Mesendoderm (in vitro differentiated cells): ENCODE data around the gene NPAS3.

ENCODE experiments used
- DNase-seq: peaks from one replicate; pipeline ENCODE4 v3.0.0; 2013
- H2AK5ac ChIP-seq: 2 replicates; pipeline ENCODE4 v1.6.1; 2013; ENCODE audit warnings: low read length, inconsistent platforms
- H2BK120ac ChIP-seq: 2 replicates; pipeline ENCODE4 v1.6.1; 2013; ENCODE audit warnings: low read depth, mild to moderate bottlenecking, low read length, moderate library complexity, mixed read lengths
- H2BK15ac ChIP-seq: replicated peaks from 2 replicates; pipeline ENCODE4 v1.6.1; 2013; ENCODE audit warnings: low read depth, mild to moderate bottlenecking, moderate library complexity
- H2BK5ac ChIP-seq: 2 replicates; pipeline ENCODE4 v1.6.1; 2013; ENCODE audit warnings: low read length, inconsistent platforms
- H3K18ac ChIP-seq: 2 replicates; pipeline ENCODE4 v1.6.1; 2013; ENCODE audit warnings: mild to moderate bottlenecking, low read length, mixed read lengths
- H3K23ac ChIP-seq: one replicate; pipeline ENCODE4 v1.6.1; 2013; ENCODE audit warnings: low read length
- H3K27ac ChIP-seq: 2 replicates; pipeline ENCODE4 v1.5.1; 2013; ENCODE audit warnings: low read depth, mild to moderate bottlenecking, inconsistent platforms, low read length, moderate library complexity
- H3K27me3 ChIP-seq: 2 replicates; pipeline ENCODE4 v1.6.1; 2013; ENCODE audit warnings: low read length, control low read depth, mild to moderate bottlenecking, inconsistent platforms; ENCODE audit not compliant: insufficient read depth, poor library complexity
- H3K36me3 ChIP-seq: 2 replicates; pipeline ENCODE4 v1.6.1; 2013; ENCODE audit warnings: low read length, inconsistent platforms; ENCODE audit not compliant: control insufficient read depth, insufficient read depth
- H3K4ac ChIP-seq: one replicate; pipeline ENCODE4 v1.6.1; 2013; ENCODE audit warnings: low read depth, mild to moderate bottlenecking, low read length, moderate library complexity
- H3K4me1 ChIP-seq: 2 replicates; pipeline ENCODE4 v1.6.1; 2013; ENCODE audit warnings: low read depth, low read length, inconsistent platforms; ENCODE audit not compliant: control insufficient read depth
- H3K4me2 ChIP-seq: 2 replicates; pipeline ENCODE4 v1.6.1; 2013; ENCODE audit warnings: low read length
- H3K4me3 ChIP-seq: 2 replicates; pipeline ENCODE4 v1.5.1; 2013; ENCODE audit warnings: mild to moderate bottlenecking, low read length
- H3K56ac ChIP-seq: one replicate; pipeline ENCODE4 v1.6.1; 2013; ENCODE audit warnings: low read length
- H3K79me1 ChIP-seq: 2 replicates; pipeline ENCODE4 v1.6.1; 2013; ENCODE audit warnings: low read length, inconsistent platforms
- H3K79me2 ChIP-seq: 2 replicates; pipeline ENCODE4 v1.6.1; 2013; ENCODE audit warnings: mild to moderate bottlenecking, low read length; ENCODE audit not compliant: control insufficient read depth, insufficient read depth
- H3K9ac ChIP-seq: 2 replicates; pipeline ENCODE4 v1.6.1; 2013; ENCODE audit warnings: low read length, inconsistent platforms
- H4K5ac ChIP-seq: one replicate; pipeline ENCODE4 v1.6.1; 2013; ENCODE audit warnings: low read length
- H4K8ac ChIP-seq: one replicate; pipeline ENCODE4 v1.6.1; 2013; ENCODE audit warnings: low read depth, mild to moderate bottlenecking, control low read depth, low read length, moderate library complexity
- WGBS: extraction: QIAGEN DNeasy Blood & Tissue Kit; methylation state at CpG from one replicate; pipeline ENCODE4 v1.1.7; 2013; ENCODE audit warnings: low lambda C conversion rate, missing lambda C conversion rate; ENCODE audit not compliant: insufficient coverage; ENCODE audit errors: extremely low coverage; 5-methylcytosine and 5-hydroxymethylcytosine counted together

The NPAS3 gene

GRCh38 chr14:33773205-33774030, 834.7 kb downstream of the NPAS3 start:
- no peak for DNase-seq
- Histone ChIP-seq H3K23ac (no peak overlapping the region), H3K27ac (no peak overlapping the region), H3K9ac (no peak overlapping the region), H3K79me2 (no peaks in the 10 kb centered on the region), H3K4me1 (no peaks in the 10 kb centered on the region), H3K4me2 (no peak overlapping the region), H3K79me1 (no peaks in the 10 kb centered on the region), H3K4ac (no peak overlapping the region), H3K4me3 (no peak overlapping the region), H3K36me3 (no peaks in the 10 kb centered on the region), H2BK120ac (no peak overlapping the region), H2BK5ac (no peak overlapping the region), H2BK15ac (no peak overlapping the region), H3K56ac (no peak overlapping the region), H3K18ac (no peak overlapping the region), H3K27me3 (no peaks in the 10 kb centered on the region), H2AK5ac (no peak overlapping the region), H4K5ac (no peak overlapping the region), H4K8ac (no peak overlapping the region)
- no CpG with 5 or more reads among the region's 8 CpGs for WGBS

DNA sequence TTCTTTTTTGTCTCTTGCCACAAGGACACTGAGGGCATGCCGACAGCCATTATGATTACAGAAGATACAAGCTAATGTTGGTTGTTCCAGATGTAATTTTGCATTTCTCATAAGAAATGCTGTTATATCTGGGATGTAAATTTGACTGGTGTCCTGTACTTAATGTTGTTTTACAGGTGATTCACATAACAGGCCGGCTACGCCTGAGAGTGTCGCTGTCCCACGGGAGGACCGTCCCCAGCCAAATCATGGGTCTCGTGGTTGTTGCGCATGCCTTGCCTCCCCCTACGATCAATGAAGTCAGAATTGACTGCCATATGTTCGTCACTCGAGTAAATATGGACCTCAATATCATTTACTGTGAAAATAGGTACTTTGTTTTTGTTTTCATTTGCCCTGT, 835.5 kb downstream of the NPAS3 start:
- H3K36me3 ChIP-seq, result no peaks in the 10 kb centered on the region
- no CpG with 5 or more reads among the region's 11 CpGs for WGBS
- DNase-seq, result no peak

GRCh38 chr14:33774723-33775470, 836.2 kb downstream of the NPAS3 start:
- H3K4ac ChIP-seq, result no peak overlapping the region
- no peaks in the 10 kb centered on the region for H3K79me2 ChIP-seq
- H3K36me3 ChIP-seq, result no peaks in the 10 kb centered on the region
- H3K18ac ChIP-seq, result no peak overlapping the region
- no peak overlapping the region for H3K4me2 ChIP-seq
- no peaks in the 10 kb centered on the region for H3K79me1 ChIP-seq
- H3K23ac ChIP-seq, result no peak overlapping the region
- H2BK15ac ChIP-seq, result no peak overlapping the region
- H4K5ac ChIP-seq, result no peak overlapping the region
- no peaks in the 10 kb centered on the region for H3K27me3 ChIP-seq
- H3K27ac ChIP-seq, result no peak overlapping the region
- no peak overlapping the region for H4K8ac ChIP-seq
- no peak overlapping the region for H2AK5ac ChIP-seq
- H2BK120ac ChIP-seq, result no peak overlapping the region
- no peak overlapping the region for H2BK5ac ChIP-seq
- DNase-seq, result peak; percentile 35
- H3K4me3 ChIP-seq, result no peak overlapping the region
- no CpG with 5 or more reads among the region's 11 CpGs for WGBS
- H3K4me1 ChIP-seq, result no peaks in the 10 kb centered on the region
- no peak overlapping the region for H3K9ac ChIP-seq
- H3K56ac ChIP-seq, result no peak overlapping the region

More for the DNA sequence above, 835.5 kb downstream of the NPAS3 start:
- no peaks in the 10 kb centered on the region for H3K79me2 ChIP-seq
- no peak overlapping the region for H2BK5ac ChIP-seq
- no peak overlapping the region for H2BK15ac ChIP-seq
- H3K9ac ChIP-seq, result no peak overlapping the region
- no peak overlapping the region for H2BK120ac ChIP-seq
- H2AK5ac ChIP-seq, result no peak overlapping the region
- no peak overlapping the region for H3K4me3 ChIP-seq
- H3K4me1 ChIP-seq, result no peaks in the 10 kb centered on the region
- no peak overlapping the region for H4K8ac ChIP-seq
- no peak overlapping the region for H3K4ac ChIP-seq
- H3K23ac ChIP-seq, result no peak overlapping the region
- H3K27me3 ChIP-seq, result no peaks in the 10 kb centered on the region
- no peak overlapping the region for H4K5ac ChIP-seq
- H3K18ac ChIP-seq, result no peak overlapping the region
- no peak overlapping the region for H3K56ac ChIP-seq
- H3K4me2 ChIP-seq, result no peak overlapping the region
- no peak overlapping the region for H3K27ac ChIP-seq
- no peaks in the 10 kb centered on the region for H3K79me1 ChIP-seq

DNA sequence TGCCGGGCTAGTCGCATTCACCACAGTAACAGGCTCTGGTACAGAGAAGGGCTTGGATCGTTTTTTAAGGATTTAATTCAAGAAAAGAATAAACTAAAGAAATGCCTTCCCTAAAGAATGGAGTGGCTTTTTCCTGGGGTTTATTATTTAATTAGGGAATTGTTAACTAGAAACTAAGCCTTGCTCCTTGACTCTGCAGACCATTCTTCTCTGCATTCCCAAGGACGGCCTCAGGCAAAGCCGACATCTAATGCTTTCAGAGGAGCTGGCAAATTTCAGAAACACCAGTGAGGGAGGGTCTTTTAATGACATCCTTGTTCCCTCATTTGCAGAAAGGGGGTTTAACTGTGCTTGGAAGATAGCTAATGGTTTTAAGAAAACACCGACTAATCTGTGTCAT, 838.2 kb downstream of the NPAS3 start:
- peak; percentile 66 for DNase-seq
- H2AK5ac ChIP-seq, result no peak overlapping the region
- no peaks in the 10 kb centered on the region for H3K79me1 ChIP-seq
- no peak overlapping the region for H2BK15ac ChIP-seq
- no peak overlapping the region for H3K4me2 ChIP-seq
- no peak overlapping the region for H3K18ac ChIP-seq
- no peak overlapping the region for H2BK5ac ChIP-seq
- no peaks in the 10 kb centered on the region for H3K27me3 ChIP-seq
- no peak overlapping the region for H3K9ac ChIP-seq
- no peak overlapping the region for H3K56ac ChIP-seq
- no peaks in the 10 kb centered on the region for H3K4me1 ChIP-seq
- no peak overlapping the region for H3K27ac ChIP-seq
- no peak overlapping the region for H4K5ac ChIP-seq
- H3K4ac ChIP-seq, result no peak overlapping the region
- no peak overlapping the region for H3K4me3 ChIP-seq
- WGBS, result no CpG with 5 or more reads among the region's 6 CpGs
- no peak overlapping the region for H3K23ac ChIP-seq
- H3K79me2 ChIP-seq, result no peaks in the 10 kb centered on the region
- H2BK120ac ChIP-seq, result no peak overlapping the region
- H3K36me3 ChIP-seq, result no peaks in the 10 kb centered on the region
- H4K8ac ChIP-seq, result no peak overlapping the region

- no peaks in the 10 kb centered on the region for H3K79me2 ChIP-seq
- H2BK15ac ChIP-seq, result no peak overlapping the region
- no peak overlapping the region for H3K56ac ChIP-seq
- no peaks in the 10 kb centered on the region for H3K79me1 ChIP-seq
- no peak overlapping the region for H3K4ac ChIP-seq
- H3K23ac ChIP-seq, result no peak overlapping the region
- no CpG with 5 or more reads among the region's 7 CpGs for WGBS
- no peaks in the 10 kb centered on the region for H3K27me3 ChIP-seq
- no peak overlapping the region for H3K4me2 ChIP-seq
- no peaks in the 10 kb centered on the region for H3K4me1 ChIP-seq
- H3K27ac ChIP-seq, result no peak overlapping the region
- no peak for DNase-seq
- no peak overlapping the region for H2BK5ac ChIP-seq
- no peaks in the 10 kb centered on the region for H3K36me3 ChIP-seq
- no peak overlapping the region for H4K8ac ChIP-seq
- no peak overlapping the region for H3K18ac ChIP-seq
- H2BK120ac ChIP-seq, result no peak overlapping the region
- H4K5ac ChIP-seq, result no peak overlapping the region
- H2AK5ac ChIP-seq, result no peak overlapping the region
- H3K9ac ChIP-seq, result no peak overlapping the region
- no peak overlapping the region for H3K4me3 ChIP-seq
Measured at GRCh38 chr14:33777681-33778080, 839.0 kb downstream of the NPAS3 start.
